Stomach smooth muscle (tissue), 2 donors: ENCODE measurements around the gene ANKRD31.

Experiments
- H3K27ac ChIP-seq: one replicate; pipeline ENCODE4 v1.7.0; 2013; ENCODE audit warnings: mild to moderate bottlenecking, low read length, inconsistent platforms
- H3K27me3 ChIP-seq, 2 donors: one replicate each; pipeline ENCODE4 v1.7.0; 2013; ENCODE audit warnings: low read length in 2 of 2; ENCODE audit not compliant: insufficient read depth in 2 of 2, control insufficient read depth in 1 of 2
- H3K36me3 ChIP-seq, 2 donors: one replicate each; pipeline ENCODE4 v1.7.0; 2013; ENCODE audit warnings: low read length in 2 of 2; ENCODE audit not compliant: control insufficient read depth in 2 of 2, insufficient read depth in 2 of 2
- H3K4me1 ChIP-seq: one replicate; pipeline ENCODE4 v1.7.0; 2013; ENCODE audit warnings: low read length; ENCODE audit not compliant: control insufficient read depth, insufficient read depth
- H3K4me3 ChIP-seq, 2 donors: one replicate each; pipeline ENCODE4 v1.7.0; 2013; ENCODE audit warnings: low read length in 2 of 2
- H3K9ac ChIP-seq, 2 donors: one replicate each; pipeline ENCODE4 v1.7.0; 2013; ENCODE audit warnings: low read length in 2 of 2, mild to moderate bottlenecking in 1 of 2
- H3K9me3 ChIP-seq, 2 donors: one replicate each; pipeline ENCODE4 v1.7.0; 2013; ENCODE audit warnings: low read length in 2 of 2; ENCODE audit not compliant: control insufficient read depth in 2 of 2
- donor health status: healthy.
- donor health status: Pancreatic carcinoma.

Gene ANKRD31

DNA sequence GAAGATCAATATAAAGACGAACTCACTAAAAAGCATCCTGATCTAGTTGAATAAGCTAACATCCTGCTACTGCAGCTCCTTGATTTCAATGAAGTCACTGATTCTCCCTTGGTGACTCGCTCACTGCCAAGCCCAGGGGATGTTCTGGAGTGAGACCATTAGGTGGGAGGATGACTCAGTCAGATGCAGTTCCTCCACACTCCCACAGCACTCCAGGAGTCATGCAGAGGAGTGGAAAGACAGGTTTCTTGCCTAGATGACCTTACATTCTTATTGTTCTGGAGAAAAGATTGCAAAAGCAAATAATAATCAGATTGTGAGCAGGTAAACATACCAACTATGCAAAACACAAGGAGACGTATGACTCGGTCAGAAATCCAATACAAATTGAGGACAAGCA, 199.6 kb downstream of the ANKRD31 start:
- H3K4me1 ChIP-seq, result no peaks in the 10 kb centered on the region
- no peaks in the 10 kb centered on the region for H3K27me3 ChIP-seq
- H3K9ac ChIP-seq, result no peak overlapping the region
- no peak overlapping the region for H3K27ac ChIP-seq
- H3K9me3 ChIP-seq, result no peaks in the 10 kb centered on the region
- H3K36me3 ChIP-seq, result peaks cover 3 to 11% of the 10 kb centered on the region in 2 donors
- H3K4me3 ChIP-seq, result no peak overlapping the region

DNA sequence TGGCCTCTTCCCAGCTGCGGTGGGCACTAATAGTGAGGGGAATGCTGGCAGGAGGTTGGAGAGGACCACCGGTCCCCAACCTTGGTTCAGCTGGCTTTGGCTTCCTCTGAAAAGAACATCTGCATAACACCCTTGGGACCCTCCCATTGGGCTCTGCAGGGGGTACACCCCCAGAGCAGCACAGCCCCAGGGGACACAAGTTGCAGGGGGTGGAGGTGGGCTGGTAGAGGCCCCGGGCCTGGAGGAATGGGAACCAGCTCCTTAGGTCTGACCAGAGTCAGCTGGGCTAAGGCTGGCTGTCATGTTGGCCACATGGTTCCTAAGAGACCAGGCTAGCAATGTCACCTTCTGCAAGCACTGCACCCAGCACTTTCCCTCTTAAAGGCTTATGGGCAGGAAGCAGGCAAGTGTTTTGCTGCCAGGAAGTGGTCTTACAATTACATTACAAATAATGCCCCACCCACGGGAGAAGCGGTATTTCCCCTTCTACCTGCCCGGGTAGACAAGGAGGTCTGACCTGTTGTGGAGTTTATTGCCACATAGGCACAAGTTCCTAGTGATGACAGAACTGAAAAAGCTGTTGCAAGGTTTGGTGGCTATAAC, 202.4 kb downstream of the ANKRD31 start:
- Histone ChIP-seq H3K4me3 (no peak overlapping the region), H3K4me1 (no peaks in the 10 kb centered on the region), H3K27ac (no peak overlapping the region), H3K9me3 (no peaks in the 10 kb centered on the region), H3K27me3 (no peaks in the 10 kb centered on the region), H3K36me3 (peaks cover 0 to 11% of the 10 kb centered on the region in 2 donors), H3K9ac (no peak overlapping the region)

DNA sequence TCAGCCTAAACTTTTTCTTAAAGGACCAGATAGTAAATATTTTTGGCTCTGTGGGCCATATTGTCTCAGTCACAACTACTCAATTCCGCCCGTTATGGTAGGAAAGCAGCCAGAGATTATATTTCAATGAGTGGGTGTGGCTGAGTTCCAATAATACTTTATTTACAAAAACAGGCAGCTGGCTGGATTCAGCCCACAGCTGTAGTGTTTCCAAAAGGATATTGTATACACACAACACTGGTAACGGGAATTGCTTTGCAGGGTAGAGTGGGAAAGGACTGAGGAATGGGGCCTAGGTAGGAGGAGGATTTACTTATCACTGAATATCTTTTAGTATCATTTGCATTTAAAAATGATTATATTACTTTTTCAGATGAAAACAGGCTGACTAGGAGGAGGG, 205.3 kb downstream of the ANKRD31 start:
- Histone ChIP-seq H3K27me3 (no peaks in the 10 kb centered on the region), H3K36me3 (peaks cover 0 to 3% of the 10 kb centered on the region in 2 donors), H3K9me3 (no peaks in the 10 kb centered on the region), H3K9ac (no peak overlapping the region), H3K27ac (no peak overlapping the region), H3K4me3 (no peak overlapping the region), H3K4me1 (no peaks in the 10 kb centered on the region)

DNA sequence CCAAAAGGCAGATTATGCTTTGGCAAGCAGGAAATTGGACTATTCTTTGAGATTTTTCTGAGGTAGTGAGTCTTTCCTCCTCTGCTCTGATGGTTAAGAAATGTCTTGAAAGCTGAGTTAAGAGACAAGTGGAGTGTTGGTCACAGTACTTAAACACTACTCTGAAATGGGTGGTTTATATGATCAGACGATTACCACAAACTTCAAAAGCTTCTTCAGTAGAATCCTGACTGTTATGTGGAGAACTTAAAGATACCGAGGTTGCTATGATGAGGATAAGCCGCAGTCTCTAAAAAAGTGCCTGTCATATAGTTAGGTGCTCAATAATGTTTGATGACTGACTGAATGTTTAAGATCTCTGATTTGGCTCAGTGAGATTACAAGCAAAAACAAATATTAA, 208.6 kb downstream of the ANKRD31 start:
- no peaks in the 10 kb centered on the region for H3K4me1 ChIP-seq
- no peak overlapping the region for H3K27ac ChIP-seq
- no peaks in the 10 kb centered on the region for H3K27me3 ChIP-seq
- H3K36me3 ChIP-seq, result peaks cover 0 to 2% of the 10 kb centered on the region in 2 donors
- no peak overlapping the region for H3K9ac ChIP-seq
- no peaks in the 10 kb centered on the region for H3K9me3 ChIP-seq
- H3K4me3 ChIP-seq, result no peak overlapping the region

DNA sequence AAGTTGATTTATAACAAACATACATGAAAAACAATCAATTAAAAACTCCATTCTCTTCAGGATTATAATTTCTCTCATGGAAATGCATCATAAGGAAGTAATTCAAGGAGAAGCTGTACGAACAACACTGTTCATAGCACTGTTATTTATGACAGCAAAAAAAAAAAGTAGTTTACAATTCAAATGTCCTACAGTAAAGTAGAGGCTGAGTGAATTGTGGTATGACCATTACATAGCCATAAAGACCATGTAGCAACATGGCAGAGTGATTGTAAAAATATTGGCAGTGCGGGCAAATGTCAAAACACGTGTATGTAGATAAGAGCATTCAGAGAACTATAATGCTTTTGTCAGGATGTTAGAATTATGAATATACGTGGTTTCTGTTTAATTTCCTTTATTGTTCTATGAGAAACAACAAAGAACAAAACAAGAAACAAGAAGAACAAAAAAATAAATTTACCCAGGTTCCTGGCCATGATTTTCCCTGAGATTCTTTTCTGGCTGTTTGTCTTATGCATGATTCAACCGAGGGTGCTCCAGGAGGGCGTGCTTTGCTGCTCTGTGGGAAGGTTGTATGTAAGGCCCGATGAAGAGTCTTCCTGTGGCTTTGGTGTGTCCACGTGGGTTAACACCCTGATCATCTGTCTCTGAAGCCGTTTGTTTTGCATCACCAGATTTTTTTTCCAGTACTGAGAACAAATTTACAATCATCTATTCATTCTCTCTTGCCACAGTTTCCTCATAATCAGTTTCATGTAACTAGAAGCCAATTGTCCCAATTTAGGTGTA, 213.1 kb downstream of the ANKRD31 start:
- Histone ChIP-seq H3K27ac (no peak overlapping the region), H3K4me3 (no peak overlapping the region), H3K36me3 (no peaks in the 10 kb centered on the region), H3K4me1 (no peaks in the 10 kb centered on the region), H3K27me3 (no peaks in the 10 kb centered on the region), H3K9ac (no peak overlapping the region), H3K9me3 (no peaks in the 10 kb centered on the region)

DNA sequence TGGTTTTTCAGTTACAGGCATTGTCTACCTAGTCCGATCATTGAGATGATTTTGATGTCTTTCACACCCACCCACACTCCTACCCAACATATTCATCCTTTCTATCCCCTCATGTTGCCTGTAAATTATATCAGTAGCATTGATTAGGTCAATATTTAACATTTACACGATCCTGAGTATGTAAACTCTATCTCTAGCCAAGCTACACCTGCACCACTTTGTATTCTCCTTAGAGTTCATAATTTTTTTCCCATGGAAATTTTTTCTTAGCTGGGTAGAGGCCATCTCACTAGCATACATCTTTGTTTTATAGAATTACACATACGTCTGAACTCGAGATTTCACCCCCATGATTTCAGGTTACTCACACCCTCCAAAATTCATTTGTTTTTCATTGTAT, 214.9 kb downstream of the ANKRD31 start:
- H3K9ac ChIP-seq, result no peak overlapping the region
- no peaks in the 10 kb centered on the region for H3K4me1 ChIP-seq
- H3K27ac ChIP-seq, result no peak overlapping the region
- H3K27me3 ChIP-seq, result no peaks in the 10 kb centered on the region
- H3K4me3 ChIP-seq, result no peak overlapping the region
- H3K36me3 ChIP-seq, result no peaks in the 10 kb centered on the region
- no peaks in the 10 kb centered on the region for H3K9me3 ChIP-seq

DNA sequence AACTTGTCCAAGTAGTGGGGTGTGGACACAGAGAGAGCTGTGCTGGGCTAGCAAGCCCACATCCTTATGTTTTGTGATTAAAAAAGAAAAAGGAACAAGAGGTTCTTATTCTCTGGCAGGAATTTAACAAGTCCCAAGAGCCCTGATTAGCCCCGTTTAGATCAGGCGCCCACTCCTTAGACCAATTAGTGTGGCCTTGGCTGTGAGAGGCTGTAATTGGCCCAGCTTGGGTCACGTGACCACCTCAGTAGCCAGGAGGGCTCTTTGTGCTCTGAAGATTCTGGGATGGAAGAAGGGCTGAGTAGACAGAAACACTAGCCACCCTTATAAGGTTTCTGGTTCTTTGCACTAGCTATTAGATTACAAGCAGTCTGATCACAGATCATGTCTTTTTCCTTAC, 215.5 kb downstream of the ANKRD31 start:
- H3K36me3 ChIP-seq, result no peaks in the 10 kb centered on the region
- H3K27me3 ChIP-seq, result no peaks in the 10 kb centered on the region
- H3K4me3 ChIP-seq, result no peak overlapping the region
- H3K27ac ChIP-seq, result no peak overlapping the region
- no peaks in the 10 kb centered on the region for H3K9me3 ChIP-seq
- H3K9ac ChIP-seq, result no peak overlapping the region
- no peaks in the 10 kb centered on the region for H3K4me1 ChIP-seq

DNA sequence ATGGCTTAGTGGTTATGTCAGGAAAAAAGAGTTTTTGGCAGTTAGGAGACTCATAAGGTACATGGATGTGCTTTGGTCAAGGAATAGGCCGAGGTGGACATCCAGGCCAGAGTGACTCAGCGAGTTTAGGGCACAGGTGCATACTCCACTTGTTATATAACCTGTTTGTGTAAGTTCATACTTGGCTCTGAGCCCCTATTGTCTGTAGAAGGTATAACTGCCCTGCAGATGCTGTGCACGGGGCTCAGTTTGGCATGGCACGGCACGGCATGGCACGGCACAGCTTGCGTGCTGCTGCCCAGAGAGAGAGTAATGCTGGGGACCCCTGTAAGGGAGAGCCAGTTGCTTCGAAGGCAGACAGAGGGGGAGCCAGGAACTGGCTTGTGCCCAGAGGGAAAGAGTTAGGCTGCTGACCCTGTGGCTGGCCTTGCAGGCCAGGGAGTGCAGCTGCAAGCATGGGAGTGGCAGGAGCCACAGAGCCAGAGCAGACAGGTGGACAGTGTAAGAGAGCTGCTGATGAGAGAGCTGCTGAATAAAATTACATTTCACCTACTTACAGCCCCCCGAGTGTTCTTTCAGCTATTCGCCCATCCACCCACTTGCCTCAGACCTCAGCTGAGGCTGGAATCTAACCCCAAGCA, 216.5 kb downstream of the ANKRD31 start:
- H3K4me3 ChIP-seq, result no peak overlapping the region
- no peak overlapping the region for H3K9ac ChIP-seq
- no peak overlapping the region for H3K27ac ChIP-seq
- no peaks in the 10 kb centered on the region for H3K27me3 ChIP-seq
- no peaks in the 10 kb centered on the region for H3K36me3 ChIP-seq
- no peaks in the 10 kb centered on the region for H3K9me3 ChIP-seq
- H3K4me1 ChIP-seq, result no peaks in the 10 kb centered on the region

DNA sequence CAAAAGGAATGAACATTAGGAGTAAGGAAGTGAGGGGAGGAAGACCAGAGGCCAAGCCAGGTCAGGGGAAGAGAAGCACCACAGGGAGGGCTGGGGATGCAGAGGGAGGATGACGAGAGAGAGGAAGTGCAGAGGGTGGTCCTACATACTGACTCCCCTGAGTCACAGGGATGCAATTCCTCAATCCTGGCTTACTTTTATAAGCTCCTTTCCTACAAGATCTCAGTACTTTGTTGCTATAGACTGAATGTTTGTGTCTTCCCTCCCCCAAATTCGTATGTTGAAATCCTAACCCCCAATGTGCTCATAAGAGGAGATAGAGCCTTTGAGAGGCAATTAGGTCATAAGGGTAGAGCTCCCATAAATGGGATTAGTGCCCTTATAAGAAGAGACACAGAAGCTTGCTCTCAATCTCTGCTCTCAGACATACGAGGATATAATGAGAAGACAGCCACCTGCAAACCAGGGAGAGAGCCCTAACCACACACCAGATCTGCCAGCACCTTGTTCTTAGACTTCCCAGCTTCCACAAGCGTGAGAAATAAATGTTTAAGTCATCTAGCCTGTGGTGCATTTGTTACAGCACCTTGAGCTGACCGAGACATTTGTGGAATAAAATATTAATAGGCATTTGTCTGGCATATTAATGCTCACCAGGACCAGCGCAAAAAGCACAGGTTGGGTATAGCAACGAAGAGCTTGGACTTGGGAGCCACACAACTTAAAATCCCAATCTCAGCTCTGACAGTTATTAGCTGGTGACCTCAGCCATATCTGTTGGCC, 217.7 kb downstream of the ANKRD31 start:
- H3K9ac ChIP-seq, result no peak overlapping the region

More for the DNA sequence above, 217.7 kb downstream of the ANKRD31 start:
- Histone ChIP-seq H3K4me3 (no peak overlapping the region), H3K4me1 (no peaks in the 10 kb centered on the region), H3K27me3 (no peaks in the 10 kb centered on the region), H3K27ac (no peak overlapping the region), H3K9me3 (no peaks in the 10 kb centered on the region), H3K36me3 (no peaks in the 10 kb centered on the region)
